Measurements from ENCODE around the gene PTK7.

DNA sequence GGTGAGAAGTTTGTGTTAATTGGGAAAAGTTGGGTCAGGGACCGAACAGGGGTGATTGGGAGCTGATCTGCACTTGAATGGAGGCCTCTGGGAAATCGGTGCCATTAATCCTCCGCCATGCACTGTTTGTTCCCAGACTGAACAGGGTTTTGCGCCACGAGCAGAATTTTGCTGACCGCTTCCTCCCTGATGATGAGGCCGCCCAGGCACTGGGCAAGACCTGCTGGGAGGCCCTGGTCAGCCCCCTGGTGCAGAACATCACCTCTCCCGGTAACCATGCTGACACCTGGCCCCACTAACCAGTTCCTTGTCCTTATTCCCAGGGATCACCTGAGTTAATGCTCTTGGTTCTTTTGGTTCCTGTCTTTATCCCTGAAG lies 127.6 kb downstream of the PTK7 start:
- TF ChIP-seq, protein P1, sequence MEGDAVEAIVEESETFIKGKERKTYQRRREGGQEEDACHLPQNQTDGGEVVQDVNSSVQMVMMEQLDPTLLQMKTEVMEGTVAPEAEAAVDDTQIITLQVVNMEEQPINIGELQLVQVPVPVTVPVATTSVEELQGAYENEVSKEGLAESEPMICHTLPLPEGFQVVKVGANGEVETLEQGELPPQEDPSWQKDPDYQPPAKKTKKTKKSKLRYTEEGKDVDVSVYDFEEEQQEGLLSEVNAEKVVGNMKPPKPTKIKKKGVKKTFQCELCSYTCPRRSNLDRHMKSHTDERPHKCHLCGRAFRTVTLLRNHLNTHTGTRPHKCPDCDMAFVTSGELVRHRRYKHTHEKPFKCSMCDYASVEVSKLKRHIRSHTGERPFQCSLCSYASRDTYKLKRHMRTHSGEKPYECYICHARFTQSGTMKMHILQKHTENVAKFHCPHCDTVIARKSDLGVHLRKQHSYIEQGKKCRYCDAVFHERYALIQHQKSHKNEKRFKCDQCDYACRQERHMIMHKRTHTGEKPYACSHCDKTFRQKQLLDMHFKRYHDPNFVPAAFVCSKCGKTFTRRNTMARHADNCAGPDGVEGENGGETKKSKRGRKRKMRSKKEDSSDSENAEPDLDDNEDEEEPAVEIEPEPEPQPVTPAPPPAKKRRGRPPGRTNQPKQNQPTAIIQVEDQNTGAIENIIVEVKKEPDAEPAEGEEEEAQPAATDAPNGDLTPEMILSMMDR (IDR thresholded peaks at IDR 0.05) = no peak
- no peak for TF ChIP-seq POLR2A (IDR thresholded peaks at IDR 0.05)
